ENCODE measurements around the gene BLNK. TPM values are rescaled to one million over a fixed set of nuclear protein-coding genes. Genes with fewer than 3 reads are reported as not detected.

Gene BLNK
- total RNA-seq, 1 donor, result 0.36 TPM

GRCh38 chr10:96212911-96213310, 58.5 kb downstream of the BLNK start:
- no peak for TF ChIP-seq CTCF (IDR thresholded peaks at IDR 0.05; ENCODE audit: extremely low read depth, low read depth, low read length)
- Histone ChIP-seq H4K20me1 (ENCODE audit: insufficient read depth, low read length) (no peaks in the 10 kb centered on the region), H3K27me3 (ENCODE audit: insufficient read depth, low read length) (no peaks in the 10 kb centered on the region), H3K4me3 (ENCODE audit: insufficient read depth, low read length) (no peak overlapping the region), H3K4me2 (ENCODE audit: insufficient read depth, low read length) (no peak overlapping the region), H3K36me3 (ENCODE audit: insufficient read depth, low read length) (no peaks in the 10 kb centered on the region), H2AFZ (ENCODE audit: low read length) (no peak overlapping the region), H3K27ac (ENCODE audit: low read depth, low read length) (no peak overlapping the region), H3K9me3 (ENCODE audit: low read depth, low read length) (no peaks in the 10 kb centered on the region), H3K4me1 (ENCODE audit: insufficient read depth, low read length) (no peaks in the 10 kb centered on the region), H3K79me2 (ENCODE audit: insufficient read depth, low read length) (no peaks in the 10 kb centered on the region)
- no peak for DNase-seq (ENCODE audit: insufficient read length, low spot score, missing footprints)

- Histone ChIP-seq H3K27ac (ENCODE audit: low read depth, low read length) (no peak overlapping the region), H3K36me3 (ENCODE audit: insufficient read depth, low read length) (no peaks in the 10 kb centered on the region), H3K4me2 (ENCODE audit: insufficient read depth, low read length) (no peak overlapping the region), H3K4me3 (ENCODE audit: insufficient read depth, low read length) (no peak overlapping the region), H3K9me3 (ENCODE audit: low read depth, low read length) (no peaks in the 10 kb centered on the region), H3K4me1 (ENCODE audit: insufficient read depth, low read length) (no peaks in the 10 kb centered on the region), H3K79me2 (ENCODE audit: insufficient read depth, low read length) (no peaks in the 10 kb centered on the region), H4K20me1 (ENCODE audit: insufficient read depth, low read length) (no peaks in the 10 kb centered on the region), H3K27me3 (ENCODE audit: insufficient read depth, low read length) (no peaks in the 10 kb centered on the region), H2AFZ (ENCODE audit: low read length) (no peak overlapping the region)
- no peak for TF ChIP-seq CTCF (IDR thresholded peaks at IDR 0.05; ENCODE audit: extremely low read depth, low read depth, low read length)
- no peak for DNase-seq (ENCODE audit: insufficient read length, low spot score, missing footprints)
Measured at GRCh38 chr10:96211764-96212163, 59.6 kb downstream of the BLNK start.

GRCh38 chr10:96208946-96209345, 62.4 kb downstream of the BLNK start:
- H3K4me2 ChIP-seq (ENCODE audit: insufficient read depth, low read length), result no peak overlapping the region
- no peaks in the 10 kb centered on the region for H3K36me3 ChIP-seq (ENCODE audit: insufficient read depth, low read length)
- no peaks in the 10 kb centered on the region for H3K4me1 ChIP-seq (ENCODE audit: insufficient read depth, low read length)
- no peaks in the 10 kb centered on the region for H3K27me3 ChIP-seq (ENCODE audit: insufficient read depth, low read length)
- DNase-seq (ENCODE audit: insufficient read length, low spot score, missing footprints), result no peak
- no peak for TF ChIP-seq CTCF (IDR thresholded peaks at IDR 0.05; ENCODE audit: extremely low read depth, low read depth, low read length)
- H3K79me2 ChIP-seq (ENCODE audit: insufficient read depth, low read length), result no peaks in the 10 kb centered on the region
- H3K27ac ChIP-seq (ENCODE audit: low read depth, low read length), result no peak overlapping the region
- no peak overlapping the region for H3K4me3 ChIP-seq (ENCODE audit: insufficient read depth, low read length)
- H4K20me1 ChIP-seq (ENCODE audit: insufficient read depth, low read length), result no peaks in the 10 kb centered on the region
- no peaks in the 10 kb centered on the region for H3K9me3 ChIP-seq (ENCODE audit: low read depth, low read length)
- H2AFZ ChIP-seq (ENCODE audit: low read length), result no peak overlapping the region

GRCh38 chr10:96208271-96208670, 63.1 kb downstream of the BLNK start:
- DNase-seq (ENCODE audit: insufficient read length, low spot score, missing footprints), result no peak
- Histone ChIP-seq H3K36me3 (ENCODE audit: insufficient read depth, low read length) (no peaks in the 10 kb centered on the region), H3K9me3 (ENCODE audit: low read depth, low read length) (no peaks in the 10 kb centered on the region), H3K79me2 (ENCODE audit: insufficient read depth, low read length) (no peaks in the 10 kb centered on the region), H4K20me1 (ENCODE audit: insufficient read depth, low read length) (no peaks in the 10 kb centered on the region), H3K27me3 (ENCODE audit: insufficient read depth, low read length) (no peaks in the 10 kb centered on the region), H3K27ac (ENCODE audit: low read depth, low read length) (no peak overlapping the region), H2AFZ (ENCODE audit: low read length) (no peak overlapping the region), H3K4me3 (ENCODE audit: insufficient read depth, low read length) (no peak overlapping the region), H3K4me1 (ENCODE audit: insufficient read depth, low read length) (no peaks in the 10 kb centered on the region), H3K4me2 (ENCODE audit: insufficient read depth, low read length) (no peak overlapping the region)
- no peak for TF ChIP-seq CTCF (IDR thresholded peaks at IDR 0.05; ENCODE audit: extremely low read depth, low read depth, low read length)

Data from osteoblast (primary cell).